Liver (tissue), 9 donors: Measurements from ENCODE around the gene ARID3C. TPM values are rescaled to one million over a fixed set of nuclear protein-coding genes. Genes with fewer than 3 reads are reported as not detected.

ENCODE experiments used
- DNase-seq: peaks from one replicate; pipeline ENCODE4 v3.0.0-alpha.2; 2017; ENCODE audit warnings: low spot score
- H3K27ac ChIP-seq, 2 donors: one replicate each; pipeline ENCODE4 v1.7.0; 2013; ENCODE audit warnings: inconsistent platforms in 2 of 2, low read length in 2 of 2, control low read depth in 1 of 2, low read depth in 1 of 2, mild to moderate bottlenecking in 1 of 2
- H3K27me3 ChIP-seq, 4 donors: one replicate each; pipeline versions ENCODE4 v1.6.1 to v1.7.0; 2013; ENCODE audit warnings: low read length in 3 of 4, inconsistent platforms in 1 of 4, mild to moderate bottlenecking in 1 of 4, moderate library complexity in 1 of 4; ENCODE audit not compliant: control insufficient read depth in 4 of 4, insufficient read depth in 4 of 4
- H3K36me3 ChIP-seq, 4 donors: one replicate each; pipeline versions ENCODE4 v1.6.1 to v1.7.0; 2013; ENCODE audit warnings: low read length in 3 of 4, mild to moderate bottlenecking in 3 of 4, low read depth in 1 of 4, moderate library complexity in 1 of 4; ENCODE audit not compliant: control insufficient read depth in 4 of 4, insufficient read depth in 3 of 4
- H3K4me1 ChIP-seq, 4 donors: one replicate each; pipeline versions ENCODE4 v1.6.1 to v1.7.0; 2013; ENCODE audit warnings: low read length in 3 of 4, mild to moderate bottlenecking in 3 of 4, moderate library complexity in 1 of 4; ENCODE audit not compliant: control insufficient read depth in 4 of 4, insufficient read depth in 4 of 4
- H3K4me3 ChIP-seq, 3 donors: one replicate each; pipeline versions ENCODE4 v1.6.1 to v1.7.0; 2013; ENCODE audit warnings: low read length in 3 of 3, control low read depth in 1 of 3, low read depth in 1 of 3, mild to moderate bottlenecking in 1 of 3
- H3K9ac ChIP-seq, 2 donors: one replicate each; pipeline ENCODE4 v1.7.0; 2013; ENCODE audit warnings: low read length in 2 of 2, mild to moderate bottlenecking in 2 of 2, moderate library complexity in 2 of 2, control low read depth in 1 of 2, low read depth in 1 of 2
- H3K9me3 ChIP-seq, 4 donors: one replicate each; pipeline versions ENCODE4 v1.6.1 to v1.7.0; 2013; ENCODE audit warnings: low read length in 3 of 4; ENCODE audit not compliant: control insufficient read depth in 4 of 4
- EGR1 ChIP-seq, 2 donors: IDR thresholded peaks; 2 replicates each; pipeline ENCODE4 v1.6.1; 2016 to 2018; ENCODE audit warnings: antibody characterized with exemption in 2 of 2, low read depth in 2 of 2
- FOXA1 ChIP-seq: IDR thresholded peaks from 2 replicates; pipeline ENCODE4 v1.6.1; 2016; ENCODE audit warnings: antibody characterized with exemption
- FOXA2 ChIP-seq: IDR thresholded peaks from 2 replicates; pipeline ENCODE4 v1.6.1; 2016; ENCODE audit warnings: antibody characterized with exemption
- GABPA ChIP-seq, 2 donors: IDR thresholded peaks in 1 of 2; conservative IDR thresholded peaks in 1 of 2; 2 replicates each; pipeline ENCODE4 v1.6.1; 2016; ENCODE audit warnings: antibody characterized with exemption in 2 of 2, mild to moderate bottlenecking in 1 of 2, moderate library complexity in 1 of 2
- HNF4A ChIP-seq, 2 donors: conservative IDR thresholded peaks; 2 replicates each; pipeline ENCODE4 v1.6.1; 2016; ENCODE audit warnings: antibody characterized with exemption in 2 of 2, mild to moderate bottlenecking in 2 of 2
- HNF4G ChIP-seq: IDR thresholded peaks from 2 replicates; pipeline ENCODE4 v1.6.1; 2016; ENCODE audit warnings: antibody characterized with exemption
- JUND ChIP-seq, 2 donors: IDR thresholded peaks; 2 replicates each; pipeline ENCODE4 v1.6.1; 2016; ENCODE audit warnings: antibody characterized with exemption in 2 of 2
- NR2F2 ChIP-seq: IDR thresholded peaks from 2 replicates; pipeline ENCODE4 v1.6.1; 2016; ENCODE audit warnings: antibody characterized with exemption
- RAD21 ChIP-seq, 2 donors: IDR thresholded peaks; 2 replicates each; pipeline ENCODE4 v1.6.1; 2016; ENCODE audit warnings: antibody characterized with exemption in 2 of 2, mild to moderate bottlenecking in 2 of 2
- RXRA ChIP-seq, 2 donors: IDR thresholded peaks; 2 replicates each; pipeline ENCODE4 v1.6.1; 2017 to 2018; ENCODE audit warnings: antibody characterized with exemption in 2 of 2, mild to moderate bottlenecking in 1 of 2
- SP1 ChIP-seq: IDR thresholded peaks from 2 replicates; pipeline ENCODE4 v1.6.1; 2018; ENCODE audit warnings: antibody characterized with exemption, mild to moderate bottlenecking
- TAF1 ChIP-seq: conservative IDR thresholded peaks from 2 replicates; pipeline ENCODE4 v1.6.1; 2016; ENCODE audit warnings: antibody characterized with exemption, mild to moderate bottlenecking
- YY1 ChIP-seq: IDR thresholded peaks from 2 replicates; pipeline ENCODE4 v1.6.1; 2016; ENCODE audit warnings: antibody characterized with exemption, mild to moderate bottlenecking
- WGBS: extraction: QIAGEN DNeasy Blood & Tissue Kit; methylation state at CpG from one replicate; pipeline ENCODE4 v1.1.7; 2013; 5-methylcytosine and 5-hydroxymethylcytosine counted together
- polyA plus RNA-seq, 2 donors: library from polyadenylated mRNA; stranded (reverse) in 1 of 2; unstranded in 1 of 2; fragments of 200-250 nt in 1 of 2; fragments of >200 nt in 1 of 2; fragmentation: Nextera tagmentation in 1 of 2; extraction: Ambion mirVana in 1 of 2; gene quantifications; one replicate each; pipeline versions ENCODE4 v1.2.1 to v1.2.3, GENCODE V29; 2013 to 2015
- total RNA-seq, 2 donors: library from RNA; depleted of rRNA; stranded (reverse); fragments of >200 nt; gene quantifications; one replicate each; pipeline ENCODE4 v1.2.3, GENCODE V29; 2014
- TF ChIP-seq, protein P1 (sequence below): IDR thresholded peaks from 2 replicates; pipeline ENCODE4 v1.6.1; 2016; ENCODE audit warnings: antibody characterized with exemption
- TF ChIP-seq, protein P2 (sequence below): IDR thresholded peaks from 2 replicates; pipeline ENCODE4 v1.6.1; 2016; ENCODE audit warnings: antibody characterized with exemption
- TF ChIP-seq, protein P3 (sequence below): IDR thresholded peaks from 2 replicates; pipeline ENCODE4 v1.6.1; 2016; ENCODE audit warnings: antibody characterized with exemption
- TF ChIP-seq, protein P4 (sequence below): IDR thresholded peaks from 2 replicates; pipeline ENCODE4 v1.6.1; 2016; ENCODE audit warnings: antibody characterized with exemption, mild to moderate bottlenecking
- TF ChIP-seq, protein P5 (sequence below): fragments of 150-350 bp; IDR thresholded peaks from 2 replicates; pipeline ENCODE4 v1.5.1; 2017; ENCODE audit warnings: improper control_type of control experiment, low read depth, low read length; ENCODE audit not compliant: missing input control
- donor health status: healthy.
- donor health status: healthy.
- donor health status: healthy.
- donor health status: healthy.
- donor health status: healthy.

ARID3C gene
- total and polyA plus RNA-seq, 4 donors, result 0.58 to 2.6 (median 1.7) TPM

DNA sequence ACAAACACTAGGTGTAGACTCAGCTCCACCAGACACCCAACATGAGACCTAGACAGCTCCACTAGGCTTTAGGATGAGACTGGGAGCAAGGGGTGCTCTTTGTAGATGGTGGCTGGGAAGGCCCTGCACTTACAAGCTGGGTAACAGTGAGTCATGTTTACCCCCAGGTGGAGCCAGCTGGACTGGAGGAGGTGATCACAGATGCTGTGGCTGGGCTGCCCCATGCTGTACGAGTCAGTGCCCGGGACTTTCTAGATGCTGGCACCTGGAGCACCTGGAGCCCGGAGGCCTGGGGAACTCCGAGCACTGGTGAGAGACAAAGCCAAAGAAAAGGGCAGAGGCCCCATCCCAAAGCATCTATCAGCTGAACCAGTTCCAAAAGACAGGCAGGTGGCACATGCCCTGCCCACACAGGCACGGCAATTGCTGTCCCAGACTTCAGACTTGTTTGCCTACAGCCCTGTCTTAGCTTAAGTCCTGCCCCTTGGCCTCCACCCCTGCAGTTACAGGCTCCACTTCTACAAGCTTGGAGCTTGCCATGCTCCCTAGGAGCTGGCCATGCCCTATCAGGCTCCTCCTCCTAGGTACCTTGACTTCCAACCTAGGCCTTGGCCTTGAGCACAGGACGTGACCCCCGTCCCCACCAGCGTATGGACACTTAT lies 30.9 kb upstream of the ARID3C start:
- no peaks in the 10 kb centered on the region for H3K9me3 ChIP-seq
- DNase-seq, result no peak
- peaks cover 0 to 14% (median 0%) of the 10 kb centered on the region in 4 donors for H3K36me3 ChIP-seq
- peaks cover 2 to 11% (median 6%) of the 10 kb centered on the region in 4 donors for H3K4me1 ChIP-seq
- no peaks in the 10 kb centered on the region for H3K27me3 ChIP-seq
- H3K27ac ChIP-seq, result no peak overlapping the region
- no peak overlapping the region for H3K9ac ChIP-seq
- no peak overlapping the region for H3K4me3 ChIP-seq
- 85% methylated on average over 8 of the region's 8 CpGs for WGBS
- TF ChIP-seq, protein P1, sequence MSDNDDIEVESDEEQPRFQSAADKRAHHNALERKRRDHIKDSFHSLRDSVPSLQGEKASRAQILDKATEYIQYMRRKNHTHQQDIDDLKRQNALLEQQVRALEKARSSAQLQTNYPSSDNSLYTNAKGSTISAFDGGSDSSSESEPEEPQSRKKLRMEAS, result no peak
- TF ChIP-seq NR2F2, result no peak
- TF ChIP-seq TAF1, result no peak
- no peak for TF ChIP-seq FOXA1
- TF ChIP-seq RXRA (IDR thresholded peaks at IDR 0.05), result no peak

DNA sequence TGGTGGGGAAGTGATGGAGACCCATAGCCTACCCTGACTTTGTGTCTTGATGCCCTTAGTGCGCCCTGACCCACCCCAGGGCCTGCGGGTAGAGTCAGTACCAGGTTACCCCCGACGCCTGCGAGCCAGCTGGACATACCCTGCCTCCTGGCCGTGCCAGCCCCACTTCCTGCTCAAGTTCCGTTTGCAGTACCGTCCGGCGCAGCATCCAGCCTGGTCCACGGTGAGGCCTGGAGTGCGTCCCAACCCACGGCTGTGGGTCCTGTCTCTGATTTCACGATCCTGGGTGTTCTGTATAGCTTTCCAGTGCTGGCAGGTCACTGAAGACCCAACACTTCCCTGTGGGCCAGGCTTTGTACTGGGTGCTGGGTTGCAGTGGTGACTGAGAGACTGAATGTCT lies 29.6 kb upstream of the ARID3C start:
- H3K4me3 ChIP-seq, result no peak overlapping the region
- no peak for TF ChIP-seq JUND (IDR thresholded peaks at IDR 0.05)
- no peak for TF ChIP-seq YY1
- no peak for TF ChIP-seq FOXA2
- TF ChIP-seq, protein P2, sequence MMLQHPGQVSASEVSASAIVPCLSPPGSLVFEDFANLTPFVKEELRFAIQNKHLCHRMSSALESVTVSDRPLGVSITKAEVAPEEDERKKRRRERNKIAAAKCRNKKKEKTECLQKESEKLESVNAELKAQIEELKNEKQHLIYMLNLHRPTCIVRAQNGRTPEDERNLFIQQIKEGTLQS, result no peak
- TF ChIP-seq, protein P1, result no peak
- TF ChIP-seq RXRA (IDR thresholded peaks at IDR 0.05), result no peak
- no peak for TF ChIP-seq HNF4A (conservative IDR thresholded peaks at IDR 0.05)
- no peak for TF ChIP-seq TAF1
- TF ChIP-seq, protein P3, sequence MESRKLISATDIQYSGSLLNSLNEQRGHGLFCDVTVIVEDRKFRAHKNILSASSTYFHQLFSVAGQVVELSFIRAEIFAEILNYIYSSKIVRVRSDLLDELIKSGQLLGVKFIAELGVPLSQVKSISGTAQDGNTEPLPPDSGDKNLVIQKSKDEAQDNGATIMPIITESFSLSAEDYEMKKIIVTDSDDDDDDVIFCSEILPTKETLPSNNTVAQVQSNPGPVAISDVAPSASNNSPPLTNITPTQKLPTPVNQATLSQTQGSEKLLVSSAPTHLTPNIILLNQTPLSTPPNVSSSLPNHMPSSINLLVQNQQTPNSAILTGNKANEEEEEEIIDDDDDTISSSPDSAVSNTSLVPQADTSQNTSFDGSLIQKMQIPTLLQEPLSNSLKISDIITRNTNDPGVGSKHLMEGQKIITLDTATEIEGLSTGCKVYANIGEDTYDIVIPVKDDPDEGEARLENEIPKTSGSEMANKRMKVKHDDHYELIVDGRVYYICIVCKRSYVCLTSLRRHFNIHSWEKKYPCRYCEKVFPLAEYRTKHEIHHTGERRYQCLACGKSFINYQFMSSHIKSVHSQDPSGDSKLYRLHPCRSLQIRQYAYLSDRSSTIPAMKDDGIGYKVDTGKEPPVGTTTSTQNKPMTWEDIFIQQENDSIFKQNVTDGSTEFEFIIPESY, result no peak
- no peak for TF ChIP-seq FOXA1
- no peak for TF ChIP-seq RAD21 (IDR thresholded peaks at IDR 0.05)
- TF ChIP-seq EGR1 (IDR thresholded peaks at IDR 0.05; ENCODE audit: low read depth in 2 of 2), result no peak
- TF ChIP-seq GABPA (IDR thresholded peaks at IDR 0.05 in 1 of 2, conservative IDR thresholded peaks at IDR 0.05 in 1 of 2), result no peak
- TF ChIP-seq, protein P4, sequence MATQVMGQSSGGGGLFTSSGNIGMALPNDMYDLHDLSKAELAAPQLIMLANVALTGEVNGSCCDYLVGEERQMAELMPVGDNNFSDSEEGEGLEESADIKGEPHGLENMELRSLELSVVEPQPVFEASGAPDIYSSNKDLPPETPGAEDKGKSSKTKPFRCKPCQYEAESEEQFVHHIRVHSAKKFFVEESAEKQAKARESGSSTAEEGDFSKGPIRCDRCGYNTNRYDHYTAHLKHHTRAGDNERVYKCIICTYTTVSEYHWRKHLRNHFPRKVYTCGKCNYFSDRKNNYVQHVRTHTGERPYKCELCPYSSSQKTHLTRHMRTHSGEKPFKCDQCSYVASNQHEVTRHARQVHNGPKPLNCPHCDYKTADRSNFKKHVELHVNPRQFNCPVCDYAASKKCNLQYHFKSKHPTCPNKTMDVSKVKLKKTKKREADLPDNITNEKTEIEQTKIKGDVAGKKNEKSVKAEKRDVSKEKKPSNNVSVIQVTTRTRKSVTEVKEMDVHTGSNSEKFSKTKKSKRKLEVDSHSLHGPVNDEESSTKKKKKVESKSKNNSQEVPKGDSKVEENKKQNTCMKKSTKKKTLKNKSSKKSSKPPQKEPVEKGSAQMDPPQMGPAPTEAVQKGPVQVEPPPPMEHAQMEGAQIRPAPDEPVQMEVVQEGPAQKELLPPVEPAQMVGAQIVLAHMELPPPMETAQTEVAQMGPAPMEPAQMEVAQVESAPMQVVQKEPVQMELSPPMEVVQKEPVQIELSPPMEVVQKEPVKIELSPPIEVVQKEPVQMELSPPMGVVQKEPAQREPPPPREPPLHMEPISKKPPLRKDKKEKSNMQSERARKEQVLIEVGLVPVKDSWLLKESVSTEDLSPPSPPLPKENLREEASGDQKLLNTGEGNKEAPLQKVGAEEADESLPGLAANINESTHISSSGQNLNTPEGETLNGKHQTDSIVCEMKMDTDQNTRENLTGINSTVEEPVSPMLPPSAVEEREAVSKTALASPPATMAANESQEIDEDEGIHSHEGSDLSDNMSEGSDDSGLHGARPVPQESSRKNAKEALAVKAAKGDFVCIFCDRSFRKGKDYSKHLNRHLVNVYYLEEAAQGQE, result no peak
- TF ChIP-seq NR2F2, result no peak
- TF ChIP-seq HNF4G, result no peak
- TF ChIP-seq, protein P5, sequence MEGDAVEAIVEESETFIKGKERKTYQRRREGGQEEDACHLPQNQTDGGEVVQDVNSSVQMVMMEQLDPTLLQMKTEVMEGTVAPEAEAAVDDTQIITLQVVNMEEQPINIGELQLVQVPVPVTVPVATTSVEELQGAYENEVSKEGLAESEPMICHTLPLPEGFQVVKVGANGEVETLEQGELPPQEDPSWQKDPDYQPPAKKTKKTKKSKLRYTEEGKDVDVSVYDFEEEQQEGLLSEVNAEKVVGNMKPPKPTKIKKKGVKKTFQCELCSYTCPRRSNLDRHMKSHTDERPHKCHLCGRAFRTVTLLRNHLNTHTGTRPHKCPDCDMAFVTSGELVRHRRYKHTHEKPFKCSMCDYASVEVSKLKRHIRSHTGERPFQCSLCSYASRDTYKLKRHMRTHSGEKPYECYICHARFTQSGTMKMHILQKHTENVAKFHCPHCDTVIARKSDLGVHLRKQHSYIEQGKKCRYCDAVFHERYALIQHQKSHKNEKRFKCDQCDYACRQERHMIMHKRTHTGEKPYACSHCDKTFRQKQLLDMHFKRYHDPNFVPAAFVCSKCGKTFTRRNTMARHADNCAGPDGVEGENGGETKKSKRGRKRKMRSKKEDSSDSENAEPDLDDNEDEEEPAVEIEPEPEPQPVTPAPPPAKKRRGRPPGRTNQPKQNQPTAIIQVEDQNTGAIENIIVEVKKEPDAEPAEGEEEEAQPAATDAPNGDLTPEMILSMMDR, result no peak
- no peak for TF ChIP-seq SP1
- no peak for DNase-seq
- 97% methylated on average over 14 of the region's 14 CpGs for WGBS
- H3K27me3 ChIP-seq, result no peaks in the 10 kb centered on the region
- H3K9me3 ChIP-seq, result no peaks in the 10 kb centered on the region
- H3K9ac ChIP-seq, result no peak overlapping the region
- H3K4me1 ChIP-seq, result peaks cover 4 to 8% (median 6%) of the 10 kb centered on the region in 4 donors
- peaks cover 0 to 14% (median 0%) of the 10 kb centered on the region in 4 donors for H3K36me3 ChIP-seq
- H3K27ac ChIP-seq, result no peak overlapping the region
